Glomerular endothelial cell (primary cell): ENCODE results near the gene MUC2. TPM values are rescaled to one million over a fixed set of nuclear protein-coding genes. Genes with fewer than 3 reads are reported as not detected.

Experiments
- DNase-seq: peaks from one replicate; pipeline ENCODE4 v3.0.0-alpha.2; 2011; ENCODE audit warnings: low read depth, low spot score; ENCODE audit errors: extremely low read depth
- total RNA-seq: library from RNA; depleted of rRNA; stranded (reverse); fragments of >200 nt; gene quantifications from 2 replicates; pipeline ENCODE4 v1.2.3, GENCODE V29; 2015

MUC2 gene
- total RNA-seq, 1 donor from 2014 or later: not detected

DNA sequence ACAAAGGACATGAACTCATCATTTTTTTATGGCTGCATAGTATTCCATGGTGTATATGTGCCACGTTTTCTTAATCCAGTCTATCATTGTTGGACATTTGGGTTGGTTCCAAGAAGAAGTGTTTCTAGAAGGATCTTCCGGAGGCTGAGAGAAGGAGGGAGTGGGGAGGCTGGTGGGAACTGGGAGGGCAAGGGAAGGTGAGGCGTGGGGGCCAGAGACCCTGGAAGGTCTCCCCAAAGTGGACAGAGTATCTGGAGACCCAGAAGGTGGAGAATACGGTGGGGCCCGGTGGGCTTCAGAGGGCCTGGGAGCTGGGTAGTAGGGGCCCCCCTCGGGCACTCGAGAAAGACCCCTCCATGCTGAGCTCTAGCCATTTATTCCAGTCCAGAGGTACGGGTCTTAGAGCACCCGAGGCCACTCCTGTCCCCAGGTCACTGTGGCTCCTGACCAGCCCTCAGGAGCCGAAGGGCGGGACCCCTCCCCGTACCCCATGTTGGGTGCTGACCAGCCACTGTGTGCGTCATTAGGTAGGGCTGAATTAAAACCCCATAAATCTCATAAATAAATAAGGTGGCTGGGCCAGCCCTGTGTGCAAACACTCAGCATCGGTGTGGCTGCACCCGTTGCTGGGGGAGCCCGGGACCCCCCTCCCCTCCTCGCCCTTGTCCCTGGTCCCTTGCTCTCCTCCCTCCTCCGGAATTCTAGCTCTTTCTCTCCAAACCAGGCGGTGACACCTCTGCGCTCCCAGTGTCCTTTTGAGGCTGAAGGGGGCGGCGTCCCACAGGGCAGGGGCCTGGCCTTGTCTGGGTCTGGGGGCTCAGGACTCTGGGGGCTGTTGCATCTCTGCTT, 44.3 kb downstream of the MUC2 start:
- DNase-seq: no peak

DNA sequence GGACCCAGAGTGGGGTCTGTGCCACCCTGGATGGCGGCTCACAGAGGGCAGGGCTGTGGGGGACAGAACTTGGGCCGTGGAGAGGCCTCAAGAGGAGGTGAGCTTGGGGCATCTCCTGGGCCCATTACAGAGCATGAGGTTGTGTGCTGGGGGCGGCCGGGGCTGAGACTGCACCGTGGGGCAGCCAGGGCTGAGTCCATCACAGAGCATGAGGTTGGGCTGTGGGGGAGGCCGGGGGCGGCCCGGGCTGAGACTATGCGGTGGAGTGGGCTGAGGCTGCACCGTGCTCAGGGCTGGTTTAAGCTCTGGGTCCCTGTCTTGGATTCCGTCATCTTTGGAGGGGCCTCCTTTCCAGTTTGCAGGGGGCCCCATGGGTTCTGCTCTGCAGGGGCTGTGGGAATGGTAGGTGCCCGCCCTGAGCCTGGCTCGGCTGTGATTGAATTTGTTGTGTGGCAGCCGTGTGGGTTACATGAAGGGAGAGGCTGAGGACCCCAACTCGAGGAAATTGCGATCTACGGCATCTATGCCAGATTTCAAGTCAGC, 45.0 kb downstream of the MUC2 start:
- DNase-seq: no peak

DNA sequence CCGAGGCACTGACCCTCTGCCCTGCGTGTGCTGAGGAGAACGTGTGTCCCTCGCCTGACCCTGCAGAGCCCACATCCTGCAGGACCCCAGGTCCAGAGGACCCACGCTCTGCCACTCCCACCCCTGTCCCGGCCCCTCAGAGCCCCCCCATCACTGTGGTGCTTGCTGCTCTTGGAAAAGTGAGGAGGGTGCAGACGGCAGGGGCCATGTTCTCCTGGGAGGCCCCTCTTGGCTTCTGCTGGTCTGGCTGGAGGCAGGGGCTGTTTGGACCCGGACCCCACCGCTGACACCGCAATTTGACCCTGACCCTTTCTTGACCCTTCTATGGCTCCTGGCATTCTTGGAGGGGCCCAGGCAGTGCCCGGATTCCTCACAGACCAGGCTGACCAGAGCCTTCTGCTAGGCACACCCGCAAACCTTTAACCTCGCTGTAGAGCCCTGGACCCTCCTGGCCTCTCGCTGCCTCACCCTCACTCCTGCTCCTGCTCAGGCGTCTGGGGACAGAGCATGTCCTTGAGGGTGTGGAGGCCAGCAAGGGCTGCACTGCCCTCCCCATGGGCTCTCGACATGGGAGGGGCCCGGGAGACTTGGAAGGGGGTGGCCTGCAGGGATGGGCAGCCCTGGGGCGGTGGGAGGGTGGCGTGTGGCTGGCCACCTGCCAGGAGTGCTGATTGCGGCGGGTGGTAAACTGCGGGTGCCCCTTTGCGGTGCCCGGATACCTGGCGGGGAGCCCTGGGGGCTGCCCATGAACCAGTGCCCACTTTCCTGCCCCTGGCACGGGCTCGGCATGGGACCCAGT, 46.1 kb downstream of the MUC2 start:
- DNase-seq: no peak

DNA sequence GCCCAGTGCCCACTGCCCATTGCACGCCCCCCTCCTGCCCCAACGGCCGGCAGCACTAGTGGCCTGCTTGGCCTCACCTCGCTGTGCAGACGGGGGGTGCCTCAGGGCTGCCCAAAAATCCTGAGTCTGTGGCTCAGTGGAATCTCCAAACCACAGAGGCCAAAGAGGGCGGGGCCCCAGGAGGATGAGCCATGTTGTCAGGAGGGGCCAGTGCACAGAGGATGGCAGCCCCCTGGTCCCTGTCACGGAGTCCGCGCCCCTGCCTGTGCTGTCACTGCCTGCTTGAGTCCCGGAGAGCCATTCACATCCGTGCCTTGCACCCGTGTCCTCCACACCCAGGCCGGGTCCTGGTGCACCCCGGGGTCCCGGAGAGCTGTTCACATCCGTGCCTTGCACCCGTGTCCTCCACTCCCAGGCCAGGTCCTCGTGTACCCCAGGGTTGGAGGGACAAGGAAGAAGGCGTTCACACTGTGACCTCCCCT, 46.7 kb downstream of the MUC2 start:
- no peak for DNase-seq

DNA sequence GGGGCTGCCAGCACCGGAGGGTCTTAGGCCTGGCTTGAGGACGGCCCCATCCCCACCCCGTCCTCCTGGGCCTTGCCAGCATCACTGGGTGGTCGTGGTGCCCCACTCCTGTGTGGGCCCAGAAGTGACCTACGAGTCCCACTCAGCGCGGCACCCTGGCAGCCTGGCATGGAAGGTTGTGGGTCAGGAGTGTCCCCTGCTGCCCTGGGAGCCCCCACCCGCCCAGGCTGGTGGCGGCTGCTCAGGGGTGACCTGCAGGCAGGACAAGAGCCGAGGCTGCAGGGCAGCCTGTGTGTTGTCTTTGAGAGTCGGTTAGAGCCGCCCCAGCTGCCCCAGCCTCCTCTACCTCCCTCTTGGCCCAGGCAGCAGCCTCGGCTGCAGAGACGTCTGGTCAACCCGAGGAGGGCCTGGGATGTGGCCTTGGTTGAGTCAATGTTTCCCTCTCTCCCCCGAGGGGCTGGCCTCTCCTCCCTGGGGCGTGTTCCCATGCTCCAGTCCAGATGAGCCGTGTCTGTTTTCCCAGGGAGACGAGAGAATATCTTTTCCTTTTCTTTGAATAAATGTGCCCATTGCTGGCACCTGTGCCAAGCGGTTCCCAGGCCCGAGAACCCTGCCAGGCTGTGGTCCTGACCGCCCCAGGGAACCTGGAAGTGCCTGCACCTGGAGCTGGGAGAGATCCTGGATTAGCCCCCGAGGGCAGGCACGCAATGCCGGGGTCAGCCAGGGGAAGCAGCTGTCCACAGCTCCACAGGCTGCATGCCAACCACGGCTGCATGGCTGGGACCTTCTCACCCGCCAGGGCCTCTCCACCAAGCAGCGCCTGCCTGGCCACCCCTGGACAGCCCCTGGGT, 47.4 kb downstream of the MUC2 start:
- DNase-seq: no peak

DNA sequence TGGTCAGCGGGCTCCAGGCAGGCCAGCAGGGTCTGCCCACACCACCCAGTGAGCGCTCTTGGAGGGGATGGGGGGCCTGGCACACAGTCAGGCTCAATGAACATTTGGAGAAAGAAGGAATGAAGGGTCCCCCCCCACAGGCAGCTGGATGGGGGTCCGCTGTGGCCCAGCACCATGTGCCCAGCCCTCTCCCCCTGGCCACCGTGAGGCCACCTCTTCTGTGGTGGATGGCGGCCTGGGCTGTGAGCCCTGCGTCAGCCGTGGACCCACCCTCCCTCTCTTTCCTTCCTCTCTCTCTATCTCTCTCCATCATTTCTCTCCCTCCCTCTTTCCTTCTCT, 48.0 kb downstream of the MUC2 start:
- no peak for DNase-seq

DNA sequence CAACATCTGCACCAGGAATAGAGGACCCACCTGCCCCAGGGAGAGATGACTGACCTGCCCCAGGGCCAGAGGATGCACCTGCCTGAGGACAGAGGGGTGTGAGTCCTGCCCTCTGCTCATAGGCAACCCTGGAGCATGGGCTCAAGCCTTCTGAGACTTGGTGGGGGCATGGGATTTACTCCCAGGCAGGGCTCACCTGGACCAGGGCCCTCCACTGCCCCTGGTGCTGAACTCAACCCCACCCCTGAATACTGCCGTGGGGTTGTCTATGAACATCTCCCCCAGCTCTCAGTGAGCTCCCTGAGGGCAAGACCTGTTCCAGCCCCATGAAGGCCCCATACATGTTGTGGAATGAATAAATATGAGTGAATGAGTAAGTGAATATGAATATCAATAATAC, 49.3 kb downstream of the MUC2 start:
- no peak for DNase-seq

Other genes with a start within 250 kb of the MUC2 start
- gene CRACR2B, start 247.0 kb upstream of the MUC2 start, total RNA-seq: 13.5 and 19.4 TPM in 2 replicates
- gene CD151, start 241.9 kb upstream of the MUC2 start, total RNA-seq: 569 and 728 TPM in 2 replicates
- gene POLR2L, start 232.3 kb upstream of the MUC2 start, total RNA-seq: 125 and 145 TPM in 2 replicates
- gene TSPAN4, start 232.0 kb upstream of the MUC2 start, total RNA-seq: 121 and 134 TPM in 2 replicates
- gene CHID1, start 164.1 kb upstream of the MUC2 start, total RNA-seq: 83.5 and 87.7 TPM in 2 replicates
- gene AP2A2, start 149.0 kb upstream of the MUC2 start, total RNA-seq: 93.7 and 129 TPM in 2 replicates
- not detected in 2 replicates for gene MUC6, start 38.2 kb upstream of the MUC2 start, total RNA-seq
- not detected in 2 replicates for gene MUC5AC, start 83.1 kb downstream of the MUC2 start, total RNA-seq
- gene MUC5B, start 148.2 kb downstream of the MUC2 start, total RNA-seq: not detected in 2 replicates
- 57.4 and 64.3 TPM in 2 replicates for gene TOLLIP, start 234.8 kb downstream of the MUC2 start, total RNA-seq